Measurements from ENCODE around the gene KBTBD12. TPM values are rescaled to one million over a fixed set of nuclear protein-coding genes. Genes with fewer than 3 reads are reported as not detected.

KBTBD12 gene
- total RNA-seq, 2 donors from 2014 or later: 3.2 to 4.1 TPM

- intact Hi-C loops (cut with DNase I): no loop called here
- Histone ChIP-seq H3K4me1 (no peaks in the 10 kb centered on the region), H3K36me3 (no peaks in the 10 kb centered on the region), H3K9ac (ENCODE audit: low read depth in 2 of 2, low read length in 2 of 2) (no peak overlapping the region), H3K27me3 (no peaks in the 10 kb centered on the region), H3K9me3 (no peaks in the 10 kb centered on the region), H3K27ac (no peak overlapping the region), H3K4me3 (no peak overlapping the region)
- DNase-seq: no peak
- no peak for TF ChIP-seq CTCF (IDR thresholded peaks at IDR 0.05)
Observed at GRCh38 chr3:127881586-127881985, 33.4 kb upstream of the KBTBD12 start.

- Histone ChIP-seq H3K4me1 (no peaks in the 10 kb centered on the region), H3K4me3 (no peak overlapping the region), H3K9ac (ENCODE audit: low read depth in 2 of 2, low read length in 2 of 2) (no peak overlapping the region), H3K27ac (no peak overlapping the region), H3K36me3 (no peaks in the 10 kb centered on the region), H3K9me3 (no peaks in the 10 kb centered on the region), H3K27me3 (no peaks in the 10 kb centered on the region)
- no peak for DNase-seq
- intact Hi-C loops (cut with DNase I): no loop called here
- TF ChIP-seq CTCF (IDR thresholded peaks at IDR 0.05): no peak
Observed at GRCh38 chr3:127884041-127884440, 31.0 kb upstream of the KBTBD12 start.

GRCh38 chr3:127886231-127886955, 28.6 kb upstream of the KBTBD12 start:
- Histone ChIP-seq H3K27ac (no peak overlapping the region), H3K9me3 (no peaks in the 10 kb centered on the region), H3K4me3 (no peak overlapping the region), H3K4me1 (no peaks in the 10 kb centered on the region), H3K27me3 (no peaks in the 10 kb centered on the region), H3K9ac (ENCODE audit: low read depth in 2 of 2, low read length in 2 of 2) (no peak overlapping the region), H3K36me3 (no peaks in the 10 kb centered on the region)
- TF ChIP-seq CTCF (IDR thresholded peaks at IDR 0.05): no peak
- intact Hi-C loops (cut with DNase I): no loop called here
- DNase-seq: no peak

GRCh38 chr3:127886956-127887231, 28.1 kb upstream of the KBTBD12 start:
- intact Hi-C loops (cut with DNase I): no loop called here
- DNase-seq: no peak
- Histone ChIP-seq H3K4me3 (no peak overlapping the region), H3K9ac (ENCODE audit: low read depth in 2 of 2, low read length in 2 of 2) (no peak overlapping the region), H3K4me1 (no peaks in the 10 kb centered on the region), H3K27me3 (no peaks in the 10 kb centered on the region), H3K9me3 (no peaks in the 10 kb centered on the region), H3K36me3 (no peaks in the 10 kb centered on the region), H3K27ac (no peak overlapping the region)
- TF ChIP-seq CTCF (IDR thresholded peaks at IDR 0.05): no peak

GRCh38 chr3:127887321-127887720, 27.7 kb upstream of the KBTBD12 start:
- H3K9me3 ChIP-seq: no peaks in the 10 kb centered on the region
- intact Hi-C loops (cut with DNase I): no loop called here
- no peak for TF ChIP-seq CTCF (IDR thresholded peaks at IDR 0.05)
- no peak for DNase-seq
- H3K9ac ChIP-seq (ENCODE audit: low read depth in 2 of 2, low read length in 2 of 2): no peak overlapping the region
- no peak overlapping the region for H3K4me3 ChIP-seq
- no peaks in the 10 kb centered on the region for H3K36me3 ChIP-seq
- H3K4me1 ChIP-seq: no peaks in the 10 kb centered on the region
- H3K27ac ChIP-seq: no peak overlapping the region
- H3K27me3 ChIP-seq: no peaks in the 10 kb centered on the region

Measured in colonic mucosa (tissue), 4 donors.